Prostate gland (tissue), 2 donors: ENCODE data around the gene SFXN2. TPM values are rescaled to one million over a fixed set of nuclear protein-coding genes. Genes with fewer than 3 reads are reported as not detected.

Experiments used
- DNase-seq: peaks from one replicate; pipeline ENCODE4 v3.0.0-alpha.2; 2019; ENCODE audit warnings: low spot score
- H3K27ac ChIP-seq, 2 donors: fragments of 200-600 bp; sonication (generic); 2 replicates each; pipeline ENCODE4 v1.5.1; 2017 to 2019
- H3K27me3 ChIP-seq: fragments of 200-600 bp; sonication (generic); replicated peaks from 2 replicates; pipeline ENCODE4 v1.5.1; 2019; ENCODE audit not compliant: insufficient read depth
- H3K36me3 ChIP-seq, 2 donors: fragments of 200-600 bp; sonication (generic); 1 replicate in 1 of 2; 2 replicates in 1 of 2; pipeline versions ENCODE4 v1.5.1 to v1.8.1; 2017 to 2019
- H3K4me1 ChIP-seq: fragments of 200-600 bp; sonication (generic); replicated peaks from 2 replicates; pipeline ENCODE4 v1.5.1; 2019
- H3K4me3 ChIP-seq, 2 donors: fragments of 200-600 bp; sonication (generic); 2 replicates each; pipeline ENCODE4 v1.5.1; 2017 to 2019
- H3K9me3 ChIP-seq: fragments of 200-600 bp; sonication (generic); 2 replicates; pipeline ENCODE4 v1.5.1; 2017
- CTCF ChIP-seq, 4 experiments: fragments of 200-600 bp in 2 of 4; fragments of 450-650 bp in 2 of 4; sonication (generic) in 2 of 4; IDR thresholded peaks; 1 replicate in 3 of 4; 2 replicates in 1 of 4; pipeline ENCODE4 v1.5.1; 2016 to 2019; ENCODE audit warnings: antibody characterized with exemption in 4 of 4, mild to moderate bottlenecking in 2 of 4, moderate library complexity in 2 of 4
- POLR2A ChIP-seq: fragments of 450-650 bp; IDR thresholded peaks from one replicate; pipeline ENCODE4 v1.6.1; 2016; ENCODE audit warnings: antibody characterized with exemption, mild to moderate bottlenecking
- POLR2AphosphoS5 ChIP-seq: sonication (generic); formaldehyde crosslinking; IDR thresholded peaks from one replicate; pipeline ENCODE4 v1.6.1; 2017; ENCODE audit warnings: antibody characterized with exemption
- WGBS: methylation state at CpG from one replicate; pipeline ENCODE4 v1.1.5; 2018; 5-methylcytosine and 5-hydroxymethylcytosine counted together
- intact Hi-C: fragments of 100-400 bp; cut with DNase I; formaldehyde crosslinking; loops from one replicate; pipeline ENCODE4 v1.14.2; 2022
- total RNA-seq, 2 donors: library from RNA; depleted of rRNA; stranded (reverse); fragments of >200 nt; gene quantifications; one replicate each; pipeline ENCODE4 v1.1.0, GENCODE V29; 2016

Gene SFXN2
- total RNA-seq, 2 donors from 2014 or later: 16.4 to 26.6 TPM

- Histone ChIP-seq H3K9me3 (no peaks in the 10 kb centered on the region), H3K27ac (peak overlapping the region; percentile 92 to 95), H3K4me1 (peaks cover 40% of the 10 kb centered on the region), H3K4me3 (peak overlapping the region in 1 of 2 donors; percentile 20), H3K36me3 (no peaks in the 10 kb centered on the region), H3K27me3 (no peaks in the 10 kb centered on the region)
- peak; percentile 61 for TF ChIP-seq POLR2AphosphoS5
- no peak for TF ChIP-seq POLR2A
- 19% methylated on average over 18 of the region's 18 CpGs for WGBS
- DNase-seq: peak; percentile 85
- intact Hi-C loops: no loop called here
These were observed 68.5 kb downstream of the SFXN2 start for GRCh38 chr10:102782673-102783551.

DNA sequence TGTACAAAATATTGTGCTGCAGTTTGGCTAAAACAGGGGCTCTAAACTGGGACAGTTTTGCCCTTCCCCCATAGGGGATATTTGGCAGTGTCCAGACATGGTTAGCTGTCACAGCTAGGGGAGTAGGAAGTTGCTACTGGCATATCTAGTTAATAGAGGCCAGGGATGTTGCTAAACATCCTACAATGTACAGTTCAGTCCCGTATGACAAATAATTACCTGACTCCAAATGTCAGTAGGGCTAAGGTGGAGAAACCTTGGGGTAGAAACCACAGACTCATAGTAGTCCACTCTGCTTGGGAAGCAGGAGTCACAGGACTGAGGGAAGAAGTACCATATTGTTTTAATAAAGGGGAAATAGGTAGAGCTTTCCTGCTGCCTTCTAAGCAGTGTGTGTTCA, 69.1 kb downstream of the SFXN2 start:
- intact Hi-C loops: no loop called here
- Histone ChIP-seq H3K27ac (peak overlapping the region; percentile 92 to 95), H3K4me1 (peaks cover 36% of the 10 kb centered on the region), H3K36me3 (no peaks in the 10 kb centered on the region), H3K9me3 (no peaks in the 10 kb centered on the region), H3K4me3 (no peak overlapping the region), H3K27me3 (no peaks in the 10 kb centered on the region)
- WGBS: 43% methylated on average over 1 of the region's 1 CpG
- TF ChIP-seq CTCF (IDR thresholded peaks at IDR 0.05): no peak
- no peak for TF ChIP-seq POLR2AphosphoS5
- TF ChIP-seq POLR2A: no peak
- DNase-seq: no peak

GRCh38 chr10:102785818-102786217, 71.4 kb downstream of the SFXN2 start:
- Histone ChIP-seq H3K36me3 (no peaks in the 10 kb centered on the region), H3K4me3 (no peak overlapping the region), H3K27me3 (no peaks in the 10 kb centered on the region), H3K27ac (peak overlapping the region; percentile 34 to 47), H3K9me3 (no peaks in the 10 kb centered on the region), H3K4me1 (peaks cover 34% of the 10 kb centered on the region)
- TF ChIP-seq POLR2AphosphoS5: peak; percentile 44
- no peak for TF ChIP-seq CTCF (IDR thresholded peaks at IDR 0.05)
- no peak for DNase-seq
- intact Hi-C loops: no loop called here
- 38% methylated on average over 2 of the region's 2 CpGs for WGBS

DNA sequence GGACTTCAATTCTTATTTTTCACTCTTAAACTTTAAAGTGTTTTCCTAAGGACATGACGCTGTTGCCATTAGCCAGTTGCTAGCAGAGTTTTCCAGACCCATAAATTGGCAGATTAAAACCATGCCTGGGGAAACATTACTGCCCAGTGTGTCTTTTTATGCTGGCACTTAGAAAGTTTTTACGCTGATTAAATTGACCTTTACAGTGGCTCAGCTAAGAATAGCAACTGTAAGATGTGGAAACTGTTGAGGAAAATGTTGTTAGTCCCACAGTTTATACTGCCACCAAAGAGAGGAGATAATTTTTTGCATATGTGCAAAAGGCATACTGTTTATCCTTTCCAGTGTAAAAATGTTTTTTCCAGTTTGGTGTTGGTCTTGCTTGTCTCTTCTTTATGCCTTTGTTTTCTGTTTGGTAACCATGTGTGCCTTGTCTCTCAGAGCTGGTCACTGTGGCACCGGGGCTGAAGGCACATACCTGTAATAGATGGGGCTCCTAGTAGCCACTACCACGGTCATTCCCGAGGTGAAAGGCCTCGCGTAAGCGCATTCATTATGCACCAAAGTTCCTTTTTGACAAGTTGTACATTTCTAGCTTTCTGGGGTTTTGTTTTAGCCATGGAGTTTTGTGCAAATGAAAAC, 77.4 kb downstream of the SFXN2 start:
- Histone ChIP-seq H3K27me3 (no peaks in the 10 kb centered on the region), H3K4me3 (no peak overlapping the region), H3K36me3 (no peaks in the 10 kb centered on the region), H3K9me3 (no peaks in the 10 kb centered on the region), H3K27ac (peak overlapping the region; percentile 14 to 66), H3K4me1 (peaks cover 26% of the 10 kb centered on the region)
- intact Hi-C loops: no loop called here
- DNase-seq: no peak
- 48% methylated on average over 8 of the region's 8 CpGs for WGBS
- TF ChIP-seq POLR2AphosphoS5 (no peak), CTCF (IDR thresholded peaks at IDR 0.05) (no peak), POLR2A (no peak)

Other genes with a start within 250 kb of the SFXN2 start
- 10 to 100 TPM; 75.6 to 95.9 TPM for gene ACTR1A, start 211.9 kb upstream of the SFXN2 start, total RNA-seq
- 10 to 100 TPM; 17.4 to 20.4 TPM for gene SUFU, start 210.7 kb upstream of the SFXN2 start, total RNA-seq
- 100 to 1,000 TPM; 148 to 222 TPM for gene TRIM8, start 70.2 kb upstream of the SFXN2 start, total RNA-seq
- gene ARL3, start 239 bp upstream of the SFXN2 start, total RNA-seq: 1 to 10 TPM; 8.0 to 8.5 TPM
- gene WBP1L, start 29.3 kb downstream of the SFXN2 start, total RNA-seq: 100 to 1,000 TPM; 136 to 168 TPM
- 10 to 100 TPM in 1 of 2 donors, not detected in 1; 12.8 TPM for gene CYP17A1, start 122.8 kb downstream of the SFXN2 start, total RNA-seq
- 10 to 100 TPM; 39.0 to 49.4 TPM for gene BORCS7, start 139.6 kb downstream of the SFXN2 start, total RNA-seq
- gene AS3MT, start 154.8 kb downstream of the SFXN2 start, total RNA-seq: 10 to 100 TPM in 1 of 2 donors, 1 to 10 TPM in 1; 8.4 to 17.4 TPM
- 10 to 100 TPM; 13.4 to 18.9 TPM for gene CNNM2, start 203.7 kb downstream of the SFXN2 start, total RNA-seq